A549 (cell line): Measurements from ENCODE around the gene UQCR11.

Source experiments
- BHLHE40 ChIP-seq: IDR thresholded peaks from 2 replicates; pipeline ENCODE4 v1.6.1; 2012; ENCODE audit warnings: low read depth, low read length, inconsistent platforms
- EP300 ChIP-seq, 2 experiments: fragments of >200 bp; sonication (Bioruptor Twin); formaldehyde crosslinking; IDR thresholded peaks; 2 replicates in 1 of 2; 3 replicates in 1 of 2; pipeline ENCODE4 v1.6.1; 2016 to 2017
- MAFK ChIP-seq: fragments of 450-650 bp; IDR thresholded peaks from 2 replicates; pipeline ENCODE4 v1.6.1; 2014; ENCODE audit not compliant: partially characterized antibody
- POLR2A ChIP-seq: IDR thresholded peaks from 2 replicates; pipeline ENCODE4 v1.6.1; 2012; ENCODE audit warnings: mild to moderate bottlenecking, low read length

- no peak for TF ChIP-seq POLR2A
- TF ChIP-seq MAFK: no peak
- no peak for TF ChIP-seq EP300 (IDR thresholded peaks at IDR 0.05)
- TF ChIP-seq BHLHE40: no peak
Observed at GRCh38 chr19:1644070-1644469, 38.8 kb upstream of the UQCR11 start.
